Measurements from ENCODE around the gene MAST1. TPM values are rescaled to one million over a fixed set of nuclear protein-coding genes. Genes with fewer than 3 reads are reported as not detected.
"Not testable (repeated sequence)": the region's sequence is repeated elsewhere in the genome, so short reads cannot be mapped to it uniquely, and the experiment has no call there.

Gene MAST1
- total RNA-seq, 6 experiments from 2014 or later: 0.09 to 0.34 (median 0.26) TPM; not detected in 3

GRCh38 chr19:12843328-12843727 is 5.0 kb downstream of the MAST1 start:
- Mint-ChIP-seq H3K27me3 (ENCODE audit: insufficient read depth) (peaks cover 31% of the 10 kb centered on the region), H3K4me1 (ENCODE audit: low read depth) (no peaks in the 10 kb centered on the region; the same call in 1 of the 2 replicates), H3K27ac (no peak overlapping the region), H3K9me3 (no peaks in the 10 kb centered on the region), H3K4me3 (no peak overlapping the region), H3K36me3 (ENCODE audit: low read depth) (no peaks in the 10 kb centered on the region)
- no peak for DNase-seq
- TF ChIP-seq CTCF (IDR thresholded peaks at IDR 0.05): no peak

GRCh38 chr19:12843999-12844732 is 5.9 kb downstream of the MAST1 start:
- no peaks in the 10 kb centered on the region for H3K9me3 Mint-ChIP-seq
- TF ChIP-seq CTCF (IDR thresholded peaks at IDR 0.05): no peak
- no peaks in the 10 kb centered on the region; the same call in 1 of the 2 replicates for H3K4me1 Mint-ChIP-seq (ENCODE audit: low read depth)
- H3K27me3 Mint-ChIP-seq (ENCODE audit: insufficient read depth): peaks cover 26% of the 10 kb centered on the region
- H3K36me3 Mint-ChIP-seq (ENCODE audit: low read depth): no peaks in the 10 kb centered on the region
- H3K27ac Mint-ChIP-seq: no peak overlapping the region
- no peak for DNase-seq
- H3K4me3 Mint-ChIP-seq: no peak overlapping the region

- H3K4me1 Mint-ChIP-seq (ENCODE audit: low read depth); H3K4me3 Mint-ChIP-seq; H3K27ac Mint-ChIP-seq; H3K9me3 Mint-ChIP-seq; DNase-seq; H3K36me3 Mint-ChIP-seq (ENCODE audit: low read depth): not testable (repeated sequence)
- peaks cover 24% of the 10 kb centered on the region for H3K27me3 Mint-ChIP-seq (ENCODE audit: insufficient read depth)
Measured at GRCh38 chr19:12846613-12847012, 8.3 kb downstream of the MAST1 start.

- Mint-ChIP-seq H3K9me3 (no peaks in the 10 kb centered on the region), H3K27ac (no peak overlapping the region), H3K27me3 (ENCODE audit: insufficient read depth) (peaks cover 22% of the 10 kb centered on the region), H3K4me1 (ENCODE audit: low read depth) (no peaks in the 10 kb centered on the region; the same call in 1 of the 2 replicates), H3K4me3 (peak overlapping the region; percentile 78), H3K36me3 (ENCODE audit: low read depth) (no peaks in the 10 kb centered on the region)
- DNase-seq: peak; percentile 77
- peak; percentile 100 for TF ChIP-seq CTCF (IDR thresholded peaks at IDR 0.05)
Measured at GRCh38 chr19:12847159-12848139, 9.1 kb downstream of the MAST1 start.

GRCh38 chr19:12856653-12857052 is 18.3 kb downstream of the MAST1 start:
- TF ChIP-seq CTCF (IDR thresholded peaks at IDR 0.05): no peak
- H3K4me1 Mint-ChIP-seq (ENCODE audit: low read depth): no peaks in the 10 kb centered on the region
- no peak for DNase-seq

More at GRCh38 chr19:12856653-12857052, 18.3 kb downstream of the MAST1 start:
- H3K27me3 Mint-ChIP-seq (ENCODE audit: insufficient read depth): peaks cover 2% of the 10 kb centered on the region
- H3K36me3 Mint-ChIP-seq (ENCODE audit: low read depth): no peaks in the 10 kb centered on the region
- no peak overlapping the region for H3K4me3 Mint-ChIP-seq
- peaks cover 3% of the 10 kb centered on the region; the same call in 1 of the 2 replicates for H3K9me3 Mint-ChIP-seq
- no peak overlapping the region for H3K27ac Mint-ChIP-seq
